Small intestine (tissue), 7 donors: Measurements from ENCODE around the gene ALDH1B1. TPM values are rescaled to one million over a fixed set of nuclear protein-coding genes. Genes with fewer than 3 reads are reported as not detected.

Source experiments
- DNase-seq, 2 donors: peaks; one replicate each; pipeline versions ENCODE4 v3.0.0 to v3.0.0-alpha.2; 2013
- FAIRE-seq: peaks from 2 replicates; lab custom pipeline; 2012; peaks lifted over from hg19 to GRCh38; lab: Jason Lieb, UNC
- H3K27ac ChIP-seq, 3 donors: one replicate each; pipeline ENCODE4 v1.5.1; 2013; ENCODE audit warnings: low read length in 2 of 3, mild to moderate bottlenecking in 2 of 3, control low read depth in 1 of 3, inconsistent platforms in 1 of 3, low read depth in 1 of 3, moderate library complexity in 1 of 3
- H3K27me3 ChIP-seq, 3 donors: one replicate each; pipeline ENCODE4 v1.6.1; 2013; ENCODE audit warnings: low read length in 3 of 3, inconsistent platforms in 1 of 3; ENCODE audit not compliant: control insufficient read depth in 3 of 3, insufficient read depth in 3 of 3
- H3K36me3 ChIP-seq, 3 donors: one replicate each; pipeline ENCODE4 v1.6.1; 2013; ENCODE audit warnings: low read length in 3 of 3, inconsistent platforms in 1 of 3, low read depth in 1 of 3, mild to moderate bottlenecking in 1 of 3, moderate library complexity in 1 of 3; ENCODE audit not compliant: control insufficient read depth in 3 of 3, insufficient read depth in 2 of 3
- H3K4me1 ChIP-seq, 3 donors: one replicate each; pipeline ENCODE4 v1.6.1; 2013; ENCODE audit warnings: low read length in 2 of 3, inconsistent platforms in 1 of 3, low read depth in 1 of 3, mild to moderate bottlenecking in 1 of 3, moderate library complexity in 1 of 3; ENCODE audit not compliant: control insufficient read depth in 3 of 3, insufficient read depth in 2 of 3
- H3K4me3 ChIP-seq, 3 donors: one replicate each; pipeline ENCODE4 v1.5.1; 2013; ENCODE audit warnings: low read length in 3 of 3, control low read depth in 1 of 3, inconsistent platforms in 1 of 3, low read depth in 1 of 3, mild to moderate bottlenecking in 1 of 3, moderate library complexity in 1 of 3
- H3K9me3 ChIP-seq, 2 donors: one replicate each; pipeline ENCODE4 v1.6.1; 2013; ENCODE audit warnings: low read depth in 1 of 2, low read length in 1 of 2; ENCODE audit not compliant: control insufficient read depth in 2 of 2, insufficient read depth in 1 of 2
- WGBS, 3 donors: extraction: QIAGEN DNeasy Blood & Tissue Kit; methylation state at CpG; one replicate each; pipeline ENCODE4 v1.1.7; 2013; 5-methylcytosine and 5-hydroxymethylcytosine counted together
- polyA plus RNA-seq, 4 donors: library from polyadenylated mRNA; stranded (reverse) in 3 of 4; unstranded in 1 of 4; fragments of 200-250 nt in 3 of 4; fragments of 120-200 nt in 1 of 4; gene quantifications; one replicate each; pipeline versions ENCODE4 v1.2.1 to v1.2.3, GENCODE V29; 2013
- donor health status: healthy with polysubstance abuse.
- donor health status: control.
- donor health status: control.
- donor health status: Bipolar disorder and iron deficiency.
- donor health status: healthy.

The ALDH1B1 gene
- polyA plus RNA-seq, 4 donors = 4.2 to 153 (median 33.8) TPM

GRCh38 chr9:38406476-38407186, 14.1 kb downstream of the ALDH1B1 start:
- Histone ChIP-seq H3K36me3 (no peaks in the 10 kb centered on the region), H3K4me1 (no peaks in the 10 kb centered on the region), H3K27ac (no peak overlapping the region), H3K9me3 (no peaks in the 10 kb centered on the region), H3K4me3 (no peak overlapping the region), H3K27me3 (no peaks in the 10 kb centered on the region)
- FAIRE-seq (no peak), DNase-seq (no peak)
- WGBS, 3 donors = 85 to 87% (median 86%) methylated on average over 9 of the region's 9 CpGs

DNA sequence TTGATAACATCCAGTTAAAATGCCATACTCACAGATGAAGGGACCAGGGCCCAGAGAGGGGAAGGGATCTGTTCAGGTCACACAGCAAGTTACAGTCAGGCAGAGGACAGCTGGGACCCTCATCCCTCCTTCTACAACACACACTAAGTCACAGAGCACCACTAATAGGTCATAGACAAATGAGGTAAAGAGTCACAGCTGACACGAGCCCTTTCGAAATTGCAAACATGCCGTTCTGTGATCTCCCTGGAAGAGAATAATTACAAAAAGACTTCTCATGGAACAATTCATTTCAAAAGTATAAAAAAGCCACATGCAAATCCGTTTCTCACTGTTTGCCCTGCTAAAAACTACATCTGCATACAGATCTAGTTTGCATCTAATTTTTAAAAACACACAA, 16.2 kb downstream of the ALDH1B1 start:
- DNase-seq = no peak
- Histone ChIP-seq H3K27me3 (no peaks in the 10 kb centered on the region), H3K27ac (no peak overlapping the region), H3K9me3 (no peaks in the 10 kb centered on the region), H3K36me3 (no peaks in the 10 kb centered on the region), H3K4me1 (no peaks in the 10 kb centered on the region), H3K4me3 (no peak overlapping the region)
- FAIRE-seq = no peak
- whole genome bisulfite sequencing, 3 donors = 34 to 56% (median 41%) methylated on average over 4 of the region's 4 CpGs

DNA sequence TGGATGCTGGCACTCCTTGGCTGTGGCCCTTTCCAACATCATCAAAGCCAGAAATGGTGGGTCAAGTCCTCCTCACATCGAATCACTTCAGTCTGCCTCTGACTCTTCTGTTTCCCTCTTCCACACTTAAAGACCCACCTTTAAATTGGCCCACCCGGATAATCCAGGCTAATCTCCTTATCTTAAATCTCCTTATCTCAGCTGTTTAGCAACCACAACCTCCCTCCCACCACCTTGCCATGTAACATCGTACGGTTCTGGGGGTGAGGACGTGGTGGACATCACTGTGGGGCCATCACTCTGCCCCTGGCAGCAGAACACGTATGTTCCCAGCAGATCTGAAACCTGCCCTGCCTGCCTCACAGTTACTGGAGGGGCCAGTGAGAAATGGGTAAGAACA, 20.2 kb downstream of the ALDH1B1 start:
- DNase-seq (no peak), FAIRE-seq (no peak)
- H3K9me3 ChIP-seq = no peaks in the 10 kb centered on the region
- no peak overlapping the region for H3K27ac ChIP-seq
- 61 to 75% (median 68%) methylated on average over 6 of the region's 6 CpGs for WGBS, 3 donors
- H3K27me3 ChIP-seq = peaks cover 0 to 10% (median 0%) of the 10 kb centered on the region in 3 donors
- H3K4me3 ChIP-seq = no peak overlapping the region
- no peaks in the 10 kb centered on the region for H3K4me1 ChIP-seq
- no peaks in the 10 kb centered on the region for H3K36me3 ChIP-seq

GRCh38 chr9:38413283-38413682, 20.8 kb downstream of the ALDH1B1 start:
- no peak overlapping the region for H3K27ac ChIP-seq
- no peak for DNase-seq
- no peak for FAIRE-seq
- H3K4me3 ChIP-seq = no peak overlapping the region
- H3K4me1 ChIP-seq = no peaks in the 10 kb centered on the region
- H3K9me3 ChIP-seq = no peaks in the 10 kb centered on the region
- peaks cover 0 to 10% (median 0%) of the 10 kb centered on the region in 3 donors for H3K27me3 ChIP-seq
- 72 to 77% (median 76%) methylated on average over 7 of the region's 7 CpGs for whole genome bisulfite sequencing, 3 donors
- no peaks in the 10 kb centered on the region for H3K36me3 ChIP-seq

DNA sequence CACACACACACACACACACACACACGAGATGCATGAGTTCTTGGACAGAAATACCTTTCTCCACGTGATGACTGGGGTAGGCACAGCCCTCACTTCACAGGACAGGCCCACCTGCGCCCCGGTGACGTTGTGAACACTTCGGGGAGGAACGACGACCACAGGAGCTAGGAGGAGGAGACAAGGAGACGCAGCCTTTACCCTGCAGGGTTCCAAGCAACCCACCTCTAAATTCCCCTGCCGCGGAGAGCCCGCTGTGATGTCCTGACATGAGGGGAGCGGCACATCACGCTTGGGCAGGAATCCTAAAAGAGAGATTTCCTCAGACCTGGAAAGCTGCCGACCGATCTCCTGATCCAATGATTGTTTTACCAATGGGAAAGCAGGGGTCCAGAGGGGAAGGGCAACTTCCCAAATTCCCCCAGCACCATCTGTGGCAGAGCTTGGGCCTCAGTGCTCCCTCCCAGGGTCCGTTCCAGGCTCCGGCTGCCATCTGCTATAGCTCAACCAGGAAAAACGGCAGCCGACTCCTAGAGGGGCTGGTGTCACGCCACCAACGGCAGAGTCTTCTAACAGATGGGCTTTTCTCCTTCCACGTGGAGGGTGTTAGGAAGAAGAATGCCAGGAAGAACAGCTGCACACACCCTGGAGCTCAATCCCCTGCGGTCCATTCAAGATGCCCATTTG, 21.7 kb downstream of the ALDH1B1 start:
- 65 to 79% (median 69%) methylated on average over 24 of the region's 24 CpGs for WGBS, 3 donors

GRCh38 chr9:38415856-38416255, 23.4 kb downstream of the ALDH1B1 start:
- no peaks in the 10 kb centered on the region for H3K9me3 ChIP-seq
- no peak overlapping the region for H3K4me3 ChIP-seq
- no peaks in the 10 kb centered on the region for H3K36me3 ChIP-seq
- 88 to 92% (median 92%) methylated on average over 8 of the region's 8 CpGs for WGBS, 3 donors
- DNase-seq = no peak
- no peaks in the 10 kb centered on the region for H3K4me1 ChIP-seq
- no peak for FAIRE-seq
- no peak overlapping the region for H3K27ac ChIP-seq
- H3K27me3 ChIP-seq = peaks cover 0 to 10% (median 2%) of the 10 kb centered on the region in 3 donors

More for the DNA sequence above, 21.7 kb downstream of the ALDH1B1 start:
- FAIRE-seq (no peak), DNase-seq (no peak)
- Histone ChIP-seq H3K36me3 (no peaks in the 10 kb centered on the region), H3K9me3 (no peaks in the 10 kb centered on the region), H3K27me3 (peaks cover 0 to 10% (median 0%) of the 10 kb centered on the region in 3 donors), H3K4me1 (no peaks in the 10 kb centered on the region), H3K27ac (no peak overlapping the region), H3K4me3 (no peak overlapping the region)

DNA sequence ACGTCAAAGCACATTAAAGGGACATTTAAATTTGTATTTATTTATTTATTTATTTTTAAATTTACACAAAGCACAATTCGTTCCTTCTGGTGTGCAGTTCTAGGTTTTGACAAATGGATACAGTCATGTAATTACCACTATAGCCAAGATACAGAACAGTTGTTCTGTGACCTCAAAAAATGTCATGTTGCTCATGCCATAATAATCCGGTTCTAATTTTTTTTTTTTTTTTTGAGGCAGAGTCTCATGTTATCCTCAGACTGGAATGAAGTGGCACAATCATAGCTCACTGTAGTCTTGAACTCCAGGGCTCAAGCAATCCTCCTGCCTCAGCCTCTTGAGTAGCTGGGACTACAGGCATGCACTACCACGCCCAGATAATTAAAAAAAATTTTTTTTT, 24.0 kb downstream of the ALDH1B1 start:
- DNase-seq = no peak
- peaks cover 0 to 12% (median 2%) of the 10 kb centered on the region in 3 donors for H3K27me3 ChIP-seq
- no peaks in the 10 kb centered on the region for H3K9me3 ChIP-seq
- no peaks in the 10 kb centered on the region for H3K4me1 ChIP-seq
- 64 to 77% (median 69%) methylated on average over 4 of the region's 4 CpGs for WGBS, 3 donors
- no peak for FAIRE-seq
- H3K4me3 ChIP-seq = no peak overlapping the region
- H3K27ac ChIP-seq = no peak overlapping the region
- H3K36me3 ChIP-seq = no peaks in the 10 kb centered on the region

- H3K27ac ChIP-seq = no peak overlapping the region
- WGBS, 3 donors = 64 to 69% (median 66%) methylated on average over 8 of the region's 8 CpGs
- H3K4me1 ChIP-seq = no peaks in the 10 kb centered on the region
- DNase-seq (peak; percentile 7 to 40), FAIRE-seq (no peak)
- no peaks in the 10 kb centered on the region for H3K9me3 ChIP-seq
- H3K27me3 ChIP-seq = peaks cover 0 to 18% (median 6%) of the 10 kb centered on the region in 3 donors
- H3K4me3 ChIP-seq = no peak overlapping the region
- no peaks in the 10 kb centered on the region for H3K36me3 ChIP-seq
These were observed 24.8 kb downstream of the ALDH1B1 start for GRCh38 chr9:38417003-38417945.
